Measurements from ENCODE around the gene ATP11A. TPM values are rescaled to one million over a fixed set of nuclear protein-coding genes. Genes with fewer than 3 reads are reported as not detected.
"Not testable (repeated sequence)": the region's sequence is repeated elsewhere in the genome, so short reads cannot be mapped to it uniquely, and the experiment has no call there.

The ATP11A gene
- total and polyA plus RNA-seq, 5 donors from 2014 or later: 3.8 to 75.7 (median 5.0) TPM

- no peak for ATAC-seq (ENCODE audit: low read depth in 2 of 2)
- no peaks in the 10 kb centered on the region for H3K4me1 ChIP-seq (ENCODE audit: control insufficient read depth, insufficient read depth, low read length, poor library complexity, severe bottlenecking)
- H3K27me3 ChIP-seq (ENCODE audit: control insufficient read depth, insufficient read depth, low read length): no peaks in the 10 kb centered on the region
- Mint-ChIP-seq H3K27me3 (no peaks in the 10 kb centered on the region), H3K36me3 (peaks cover 52% of the 10 kb centered on the region), H3K4me1 (peaks cover 0 to 4% (median 0%) of the 10 kb centered on the region in 4 donors), H3K9me3 (no peaks in the 10 kb centered on the region), H3K27ac (no peak overlapping the region), H3K4me3 (peak overlapping the region in 1 of 4 donors; percentile 90)
- no peak for DNase-seq
- peaks cover 60% of the 10 kb centered on the region for H3K36me3 ChIP-seq (ENCODE audit: control insufficient read depth, insufficient read depth, low read length)
- H3K9me3 ChIP-seq (ENCODE audit: control insufficient read depth in 2 of 2, low read length in 2 of 2): no peaks in the 10 kb centered on the region
- H3K4me3 ChIP-seq (ENCODE audit: low read depth, low read length): no peak overlapping the region
- no peak overlapping the region for H3K27ac ChIP-seq (ENCODE audit: insufficient read depth, low read length, poor library complexity, severe bottlenecking)
These were observed 148.4 kb downstream of the ATP11A start for GRCh38 chr13:112838038-112838841.

GRCh38 chr13:112838842-112839117, 148.9 kb downstream of the ATP11A start:
- Histone ChIP-seq H3K9me3 (ENCODE audit: control insufficient read depth in 2 of 2, low read length in 2 of 2) (no peaks in the 10 kb centered on the region), H3K4me3 (ENCODE audit: low read depth, low read length) (no peak overlapping the region), H3K27me3 (ENCODE audit: control insufficient read depth, insufficient read depth, low read length) (no peaks in the 10 kb centered on the region), H3K4me1 (ENCODE audit: control insufficient read depth, insufficient read depth, low read length, poor library complexity, severe bottlenecking) (no peaks in the 10 kb centered on the region), H3K36me3 (ENCODE audit: control insufficient read depth, insufficient read depth, low read length) (peaks cover 60% of the 10 kb centered on the region), H3K27ac (ENCODE audit: insufficient read depth, low read length, poor library complexity, severe bottlenecking) (no peak overlapping the region)
- peaks cover 54% of the 10 kb centered on the region for H3K36me3 Mint-ChIP-seq
- peaks cover 0 to 4% (median 0%) of the 10 kb centered on the region in 4 donors for H3K4me1 Mint-ChIP-seq
- no peaks in the 10 kb centered on the region for H3K9me3 Mint-ChIP-seq
- no peak overlapping the region for H3K4me3 Mint-ChIP-seq
- H3K27me3 Mint-ChIP-seq: no peaks in the 10 kb centered on the region
- peak overlapping the region in 1 of 3 donors; percentile 33 for H3K27ac Mint-ChIP-seq
- DNase-seq (no peak), ATAC-seq (ENCODE audit: low read depth in 2 of 2) (no peak)

- Histone ChIP-seq H3K36me3 (ENCODE audit: control insufficient read depth, insufficient read depth, low read length) (peaks cover 59% of the 10 kb centered on the region), H3K9me3 (ENCODE audit: control insufficient read depth in 2 of 2, low read length in 2 of 2) (no peaks in the 10 kb centered on the region), H3K27me3 (ENCODE audit: control insufficient read depth, insufficient read depth, low read length) (no peaks in the 10 kb centered on the region), H3K27ac (ENCODE audit: insufficient read depth, low read length, poor library complexity, severe bottlenecking) (no peak overlapping the region), H3K4me1 (ENCODE audit: control insufficient read depth, insufficient read depth, low read length, poor library complexity, severe bottlenecking) (no peaks in the 10 kb centered on the region), H3K4me3 (ENCODE audit: low read depth, low read length) (no peak overlapping the region)
- Mint-ChIP-seq H3K36me3 (peaks cover 53% of the 10 kb centered on the region), H3K4me1 (peaks cover 0 to 4% (median 0%) of the 10 kb centered on the region in 4 donors), H3K4me3 (no peak overlapping the region), H3K27me3 (no peaks in the 10 kb centered on the region), H3K9me3 (no peaks in the 10 kb centered on the region), H3K27ac (peak overlapping the region in 1 of 3 donors; percentile 33)
- DNase-seq: no peak
- ATAC-seq (ENCODE audit: low read depth in 2 of 2): no peak
These were observed 149.7 kb downstream of the ATP11A start for GRCh38 chr13:112839356-112840105.

- H3K4me3 ChIP-seq (ENCODE audit: low read depth, low read length): no peak overlapping the region
- peaks cover 49% of the 10 kb centered on the region for H3K36me3 ChIP-seq (ENCODE audit: control insufficient read depth, insufficient read depth, low read length)
- no peak for ATAC-seq (ENCODE audit: low read depth in 2 of 2)
- Mint-ChIP-seq H3K27me3 (no peaks in the 10 kb centered on the region), H3K36me3 (peaks cover 50% of the 10 kb centered on the region), H3K9me3 (no peaks in the 10 kb centered on the region), H3K4me1 (peaks cover 0 to 4% (median 0%) of the 10 kb centered on the region in 4 donors), H3K27ac (peak overlapping the region in 1 of 3 donors; percentile 88), H3K4me3 (no peak overlapping the region)
- H3K27ac ChIP-seq (ENCODE audit: insufficient read depth, low read length, poor library complexity, severe bottlenecking): no peak overlapping the region
- H3K9me3 ChIP-seq (ENCODE audit: control insufficient read depth in 2 of 2, low read length in 2 of 2): no peaks in the 10 kb centered on the region
- no peaks in the 10 kb centered on the region for H3K27me3 ChIP-seq (ENCODE audit: control insufficient read depth, insufficient read depth, low read length)
- no peaks in the 10 kb centered on the region for H3K4me1 ChIP-seq (ENCODE audit: control insufficient read depth, insufficient read depth, low read length, poor library complexity, severe bottlenecking)
- DNase-seq: no peak
These were observed 150.8 kb downstream of the ATP11A start for GRCh38 chr13:112840472-112841302.

GRCh38 chr13:112841303-112842015, 151.6 kb downstream of the ATP11A start:
- not testable (repeated sequence) for ATAC-seq (ENCODE audit: low read depth in 2 of 2); H3K4me3 ChIP-seq (ENCODE audit: low read depth, low read length); DNase-seq; H3K9me3 ChIP-seq (ENCODE audit: control insufficient read depth in 2 of 2, low read length in 2 of 2); H3K4me1 Mint-ChIP-seq; H3K27me3 Mint-ChIP-seq; H3K4me3 Mint-ChIP-seq; H3K27me3 ChIP-seq (ENCODE audit: control insufficient read depth, insufficient read depth, low read length); H3K9me3 Mint-ChIP-seq; H3K27ac ChIP-seq (ENCODE audit: insufficient read depth, low read length, poor library complexity, severe bottlenecking); H3K4me1 ChIP-seq (ENCODE audit: control insufficient read depth, insufficient read depth, low read length, poor library complexity, severe bottlenecking)
- Mint-ChIP-seq H3K36me3 (peaks cover 57% of the 10 kb centered on the region), H3K27ac (peak overlapping the region in 1 of 3 donors; percentile 2)
- H3K36me3 ChIP-seq (ENCODE audit: control insufficient read depth, insufficient read depth, low read length): peaks cover 44% of the 10 kb centered on the region

GRCh38 chr13:112842343-112842856, 152.6 kb downstream of the ATP11A start:
- Mint-ChIP-seq H3K27me3 (no peaks in the 10 kb centered on the region), H3K9me3 (peaks cover 0 to 1% (median 0%) of the 10 kb centered on the region in 7 donors), H3K4me3 (no peak overlapping the region), H3K36me3 (peaks cover 51% of the 10 kb centered on the region), H3K27ac (peak overlapping the region in 1 of 3 donors; percentile 49), H3K4me1 (peaks cover 0 to 4% (median 2%) of the 10 kb centered on the region in 4 donors)
- Histone ChIP-seq H3K36me3 (ENCODE audit: control insufficient read depth, insufficient read depth, low read length) (peaks cover 36% of the 10 kb centered on the region), H3K27me3 (ENCODE audit: control insufficient read depth, insufficient read depth, low read length) (no peaks in the 10 kb centered on the region), H3K9me3 (ENCODE audit: control insufficient read depth in 2 of 2, low read length in 2 of 2) (no peaks in the 10 kb centered on the region), H3K27ac (ENCODE audit: insufficient read depth, low read length, poor library complexity, severe bottlenecking) (no peak overlapping the region), H3K4me3 (ENCODE audit: low read depth, low read length) (no peak overlapping the region), H3K4me1 (ENCODE audit: control insufficient read depth, insufficient read depth, low read length, poor library complexity, severe bottlenecking) (no peaks in the 10 kb centered on the region)
- DNase-seq: peak in 1 of 3 donors; percentile 48
- ATAC-seq (ENCODE audit: low read depth in 2 of 2): no peak

- Mint-ChIP-seq H3K4me3 (no peak overlapping the region), H3K27me3 (no peaks in the 10 kb centered on the region), H3K36me3 (peaks cover 51% of the 10 kb centered on the region), H3K4me1 (peaks cover 0 to 4% (median 2%) of the 10 kb centered on the region in 4 donors), H3K9me3 (peaks cover 0 to 1% (median 0%) of the 10 kb centered on the region in 7 donors), H3K27ac (peak overlapping the region in 2 of 3 donors; percentile 49 to 59)
- Histone ChIP-seq H3K4me1 (ENCODE audit: control insufficient read depth, insufficient read depth, low read length, poor library complexity, severe bottlenecking) (no peaks in the 10 kb centered on the region), H3K27ac (ENCODE audit: insufficient read depth, low read length, poor library complexity, severe bottlenecking) (no peak overlapping the region), H3K4me3 (ENCODE audit: low read depth, low read length) (no peak overlapping the region), H3K9me3 (ENCODE audit: control insufficient read depth in 2 of 2, low read length in 2 of 2) (no peaks in the 10 kb centered on the region), H3K27me3 (ENCODE audit: control insufficient read depth, insufficient read depth, low read length) (no peaks in the 10 kb centered on the region), H3K36me3 (ENCODE audit: control insufficient read depth, insufficient read depth, low read length) (peaks cover 34% of the 10 kb centered on the region)
- ATAC-seq (ENCODE audit: low read depth in 2 of 2) (no peak), DNase-seq (no peak)
These were observed 153.1 kb downstream of the ATP11A start for GRCh38 chr13:112842931-112843391.

All from CD4-positive, CD25-positive, alpha-beta regulatory T cell (primary cell).